ENCODE results near the gene TRAM2. TPM values are rescaled to one million over a fixed set of nuclear protein-coding genes. Genes with fewer than 3 reads are reported as not detected.

TRAM2 gene
- total RNA-seq, 6 donors from 2014 or later = 9.4 to 26.8 (median 14.3) TPM

- Histone ChIP-seq H3K27me3 (no peaks in the 10 kb centered on the region), H3K4me1 (peaks cover 32 to 57% (median 42%) of the 10 kb centered on the region in 4 donors), H3K27ac (no peak overlapping the region), H3K36me3 (no peaks in the 10 kb centered on the region), H3K4me3 (no peak overlapping the region), H3K9me3 (no peaks in the 10 kb centered on the region)
- no peak for ATAC-seq (ENCODE audit: low FRiP score in 2 of 2)
- TF ChIP-seq EP300 (IDR thresholded peaks at IDR 0.05) (no peak), POLR2AphosphoS5 (IDR thresholded peaks at IDR 0.05) (no peak), CTCF (IDR thresholded peaks at IDR 0.05) (no peak), POLR2A (IDR thresholded peaks at IDR 0.05) (no peak)
- WGBS, 2 donors = 72 to 81% methylated on average over 5 of the region's 5 CpGs
- DNase-seq = no peak
Observed at GRCh38 chr6:52555518-52556233, 21.2 kb downstream of the TRAM2 start.

- H3K4me3 ChIP-seq = no peak overlapping the region
- H3K36me3 ChIP-seq = no peaks in the 10 kb centered on the region
- H3K9me3 ChIP-seq = no peaks in the 10 kb centered on the region
- ATAC-seq (ENCODE audit: low FRiP score in 2 of 2) = no peak
- TF ChIP-seq EP300 (IDR thresholded peaks at IDR 0.05) (no peak), POLR2AphosphoS5 (IDR thresholded peaks at IDR 0.05) (no peak), CTCF (IDR thresholded peaks at IDR 0.05) (no peak), POLR2A (IDR thresholded peaks at IDR 0.05) (no peak)
- peaks cover 38 to 66% (median 50%) of the 10 kb centered on the region in 4 donors for H3K4me1 ChIP-seq
- H3K27me3 ChIP-seq = no peaks in the 10 kb centered on the region
- no peak overlapping the region for H3K27ac ChIP-seq
- 95 to 96% methylated on average over 6 of the region's 6 CpGs for WGBS, 2 donors
- DNase-seq = no peak
Observed at GRCh38 chr6:52554684-52555280, 22.1 kb downstream of the TRAM2 start.

GRCh38 chr6:52553719-52554118 lies 23.1 kb downstream of the TRAM2 start:
- Histone ChIP-seq H3K36me3 (no peaks in the 10 kb centered on the region), H3K9me3 (no peaks in the 10 kb centered on the region), H3K4me3 (no peak overlapping the region), H3K27me3 (no peaks in the 10 kb centered on the region), H3K27ac (no peak overlapping the region), H3K4me1 (peaks cover 38 to 67% (median 53%) of the 10 kb centered on the region in 4 donors)
- whole genome bisulfite sequencing, 2 donors = 95 to 98% methylated on average over 2 of the region's 2 CpGs
- DNase-seq (no peak), ATAC-seq (ENCODE audit: low FRiP score in 2 of 2) (no peak)
- no peak for TF ChIP-seq EP300 (IDR thresholded peaks at IDR 0.05)

- H3K27me3 ChIP-seq = no peaks in the 10 kb centered on the region
- ATAC-seq (ENCODE audit: low FRiP score in 2 of 2) (no peak), DNase-seq (no peak)
- WGBS, 2 donors = 94 to 95% methylated on average over 1 of the region's 1 CpG
- H3K36me3 ChIP-seq = no peaks in the 10 kb centered on the region
- H3K27ac ChIP-seq = no peak overlapping the region
- H3K4me3 ChIP-seq = no peak overlapping the region
- H3K4me1 ChIP-seq = peaks cover 37 to 61% (median 49%) of the 10 kb centered on the region in 4 donors
- no peak for TF ChIP-seq POLR2A (IDR thresholded peaks at IDR 0.05)
- TF ChIP-seq CTCF (IDR thresholded peaks at IDR 0.05) = no peak
- TF ChIP-seq POLR2AphosphoS5 (IDR thresholded peaks at IDR 0.05) = no peak
- no peak for TF ChIP-seq EP300 (IDR thresholded peaks at IDR 0.05)
- no peaks in the 10 kb centered on the region for H3K9me3 ChIP-seq
Observed at GRCh38 chr6:52553158-52553557, 23.7 kb downstream of the TRAM2 start.

GRCh38 chr6:52552278-52552643 lies 24.6 kb downstream of the TRAM2 start:
- Histone ChIP-seq H3K4me1 (peaks cover 28 to 60% (median 47%) of the 10 kb centered on the region in 4 donors), H3K9me3 (no peaks in the 10 kb centered on the region), H3K36me3 (no peaks in the 10 kb centered on the region), H3K27ac (peak overlapping the region; percentile 16 to 67 (median 57)), H3K4me3 (no peak overlapping the region), H3K27me3 (no peaks in the 10 kb centered on the region)
- ATAC-seq (ENCODE audit: low FRiP score in 2 of 2) = peak in 1 of 2 donors; percentile 4
- TF ChIP-seq POLR2A (IDR thresholded peaks at IDR 0.05) (no peak), CTCF (IDR thresholded peaks at IDR 0.05) (no peak), EP300 (IDR thresholded peaks at IDR 0.05) (no peak), POLR2AphosphoS5 (IDR thresholded peaks at IDR 0.05) (no peak)
- 52 to 63% methylated on average over 6 of the region's 6 CpGs for WGBS, 2 donors
- DNase-seq = no peak
